Peyer's patch (tissue), 4 donors: ENCODE measurements around the gene MYOF.

Experiments
- CTCF ChIP-seq, 6 experiments: fragments of 450-650 bp in 4 of 6; fragments of 200-600 bp in 2 of 6; sonication (generic) in 1 of 6; IDR thresholded peaks; one replicate each; pipeline ENCODE4 v1.5.1; 2017 to 2019; ENCODE audit warnings: antibody characterized with exemption in 6 of 6, mild to moderate bottlenecking in 3 of 6, moderate library complexity in 1 of 6
- POLR2A ChIP-seq, 2 donors: fragments of 450-650 bp; IDR thresholded peaks; one replicate each; pipeline ENCODE4 v1.5.1; 2017; ENCODE audit warnings: antibody characterized with exemption in 2 of 2, mild to moderate bottlenecking in 2 of 2, moderate library complexity in 2 of 2

GRCh38 chr10:93463723-93464476, 18.2 kb downstream of the MYOF start:
- TF ChIP-seq CTCF (IDR thresholded peaks at IDR 0.05) (no peak), POLR2A (IDR thresholded peaks at IDR 0.05) (no peak)
